WTC11 (cell line): Measurements from ENCODE around the gene AQP10. TPM values are rescaled to one million over a fixed set of nuclear protein-coding genes. Genes with fewer than 3 reads are reported as not detected.

Experiments
- ATAC-seq: fragments of 200-7000 bp; cut with Tn5 transposase; 2 replicates; pipeline ENCODE4 v1.10.0; 2021; ENCODE audit warnings: mild to moderate bottlenecking, moderate library complexity
- CTCF ChIA-PET: fragments of 300-600 bp; sonication (Branson Sonifier 250); formaldehyde crosslinking; loops from one replicate; lab custom pipeline; 2021; ENCODE audit warnings: antibody characterized with exemption; lab: Charles Lee
- POLR2A ChIA-PET: fragments of 350-600 bp; sonication (Branson Sonifier 250); formaldehyde crosslinking; loops from one replicate; lab custom pipeline; 2021; ENCODE audit warnings: antibody characterized with exemption; lab: Charles Lee
- DNase-seq: peaks from one replicate; pipeline ENCODE4 v3.0.0; 2021; ENCODE audit warnings: low spot score
- H3K27ac Mint-ChIP-seq: 2 replicates; pipeline ENCODE4 v1.8.0; 2021; ENCODE audit warnings: mixed read lengths
- H3K27me3 Mint-ChIP-seq: 2 replicates; pipeline ENCODE4 v1.8.0; 2021; ENCODE audit warnings: low read depth, mild to moderate bottlenecking, moderate library complexity, mixed read lengths
- H3K36me3 Mint-ChIP-seq: 2 replicates; pipeline ENCODE4 v1.8.0; 2021; ENCODE audit warnings: mixed read lengths
- H3K4me1 Mint-ChIP-seq: 2 replicates; pipeline ENCODE4 v1.8.0; 2022; ENCODE audit warnings: mixed read lengths
- H3K4me3 Mint-ChIP-seq: 2 replicates; pipeline ENCODE4 v1.8.0; 2021; ENCODE audit warnings: mild to moderate bottlenecking, moderate library complexity, mixed read lengths
- H3K9me3 Mint-ChIP-seq: 2 replicates; pipeline ENCODE4 v1.8.0; 2021; ENCODE audit warnings: mixed read lengths
- ETV6 ChIP-seq: sonication (generic); formaldehyde crosslinking; IDR thresholded peaks from 2 replicates; pipeline ENCODE4 v1.8.1; 2022; ENCODE audit warnings: mild to moderate bottlenecking, missing genetic modification reagents
- FOXP1 ChIP-seq: sonication (generic); formaldehyde crosslinking; IDR thresholded peaks from 2 replicates; pipeline ENCODE4 v1.8.0; 2022; ENCODE audit warnings: missing genetic modification reagents, mild to moderate bottlenecking, moderate library complexity, borderline replicate concordance
- KAT7 ChIP-seq: sonication (generic); formaldehyde crosslinking; IDR thresholded peaks from 2 replicates; pipeline ENCODE4 v1.8.1; 2023; ENCODE audit warnings: missing genetic modification reagents, mild to moderate bottlenecking, borderline replicate concordance
- NFE2L1 ChIP-seq: sonication (generic); formaldehyde crosslinking; IDR thresholded peaks from 2 replicates; pipeline ENCODE4 v1.8.1; 2023; ENCODE audit warnings: missing genetic modification reagents
- OVOL2 ChIP-seq: fragments of 250-450 bp; sonication (Bioruptor Pico); IDR thresholded peaks from 2 replicates; pipeline ENCODE4 v1.9.0; 2021; ENCODE audit warnings: mild to moderate bottlenecking, borderline replicate concordance
- SOX15 ChIP-seq: fragments of 250-450 bp; sonication (Bioruptor Pico); IDR thresholded peaks from 2 replicates; pipeline ENCODE4 v1.9.0; 2021; ENCODE audit warnings: mild to moderate bottlenecking
- SP1 ChIP-seq: sonication (generic); formaldehyde crosslinking; conservative IDR thresholded peaks from 2 replicates; pipeline ENCODE4 v1.8.1; 2022; ENCODE audit warnings: missing genetic modification reagents
- TCF7 ChIP-seq: sonication (generic); formaldehyde crosslinking; IDR thresholded peaks from 2 replicates; pipeline ENCODE4 v1.8.0; 2022; ENCODE audit warnings: mild to moderate bottlenecking, low read depth, missing genetic modification reagents, moderate library complexity
- ZBTB21 ChIP-seq: sonication (generic); formaldehyde crosslinking; IDR thresholded peaks from 2 replicates; pipeline ENCODE4 v1.8.1; 2023; ENCODE audit warnings: mild to moderate bottlenecking, missing genetic modification reagents, borderline replicate concordance
- ZNF121 ChIP-seq: sonication (generic); formaldehyde crosslinking; IDR thresholded peaks from 2 replicates; pipeline ENCODE4 v1.8.0; 2023; ENCODE audit warnings: missing genetic modification reagents
- total RNA-seq: library from RNA; stranded (reverse); gene quantifications from 3 replicates; pipeline ENCODE4 v1.2.3, GENCODE V29; 2021
- TF ChIP-seq, protein P1 (sequence below): sonication (generic); formaldehyde crosslinking; IDR thresholded peaks from 2 replicates; pipeline ENCODE4 v1.8.0; 2022; ENCODE audit warnings: missing genetic modification reagents
- TF ChIP-seq, protein P2 (sequence below): fragments of 250-450 bp; sonication (Bioruptor Pico); conservative IDR thresholded peaks from 2 replicates; pipeline ENCODE4 v1.9.0; 2021; ENCODE audit warnings: mild to moderate bottlenecking
- TF ChIP-seq, protein P3 (sequence below): fragments of 250-450 bp; sonication (Bioruptor Pico); IDR thresholded peaks from 2 replicates; pipeline ENCODE4 v1.8.0; 2021; ENCODE audit warnings: mild to moderate bottlenecking

AQP10 gene
- total RNA-seq, 1 experiment from 2014 or later: not detected

DNA sequence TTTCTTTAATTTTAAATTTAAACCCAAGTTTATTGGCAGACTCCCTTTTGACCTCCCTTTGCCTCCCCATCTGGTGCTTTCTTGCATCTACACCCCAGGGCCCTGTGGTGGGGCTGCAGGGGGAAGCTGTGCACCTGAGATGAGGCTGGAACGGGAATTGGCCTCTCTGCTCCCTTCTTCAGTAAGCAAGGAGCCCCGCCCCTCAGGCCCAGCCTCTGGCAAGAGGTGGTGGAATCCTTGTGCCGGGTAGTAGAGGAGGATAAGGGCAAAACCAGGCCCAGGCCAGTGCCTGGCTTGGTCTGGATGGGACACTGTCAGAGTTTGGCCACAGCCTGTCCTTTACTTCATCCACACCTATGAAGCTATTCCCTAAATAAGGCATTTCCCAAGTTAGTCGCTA is 29.5 kb downstream of the AQP10 start:
- CTCF ChIA-PET: interaction anchor here (0.8 to 3.6 kb wide), 4 partner anchors 15 to 196 kb away, joined by 3 to 29 read pairs (median 10); no protein-coding TSS in a partner anchor
- POLR2A ChIA-PET: no interaction called here
- Mint-ChIP-seq H3K4me3 (no peak overlapping the region), H3K9me3 (no peaks in the 10 kb centered on the region), H3K27me3 (peaks cover 22% of the 10 kb centered on the region), H3K36me3 (peaks cover 34% of the 10 kb centered on the region), H3K4me1 (peaks cover 13% of the 10 kb centered on the region), H3K27ac (no peak overlapping the region)
- TF ChIP-seq, protein P1, sequence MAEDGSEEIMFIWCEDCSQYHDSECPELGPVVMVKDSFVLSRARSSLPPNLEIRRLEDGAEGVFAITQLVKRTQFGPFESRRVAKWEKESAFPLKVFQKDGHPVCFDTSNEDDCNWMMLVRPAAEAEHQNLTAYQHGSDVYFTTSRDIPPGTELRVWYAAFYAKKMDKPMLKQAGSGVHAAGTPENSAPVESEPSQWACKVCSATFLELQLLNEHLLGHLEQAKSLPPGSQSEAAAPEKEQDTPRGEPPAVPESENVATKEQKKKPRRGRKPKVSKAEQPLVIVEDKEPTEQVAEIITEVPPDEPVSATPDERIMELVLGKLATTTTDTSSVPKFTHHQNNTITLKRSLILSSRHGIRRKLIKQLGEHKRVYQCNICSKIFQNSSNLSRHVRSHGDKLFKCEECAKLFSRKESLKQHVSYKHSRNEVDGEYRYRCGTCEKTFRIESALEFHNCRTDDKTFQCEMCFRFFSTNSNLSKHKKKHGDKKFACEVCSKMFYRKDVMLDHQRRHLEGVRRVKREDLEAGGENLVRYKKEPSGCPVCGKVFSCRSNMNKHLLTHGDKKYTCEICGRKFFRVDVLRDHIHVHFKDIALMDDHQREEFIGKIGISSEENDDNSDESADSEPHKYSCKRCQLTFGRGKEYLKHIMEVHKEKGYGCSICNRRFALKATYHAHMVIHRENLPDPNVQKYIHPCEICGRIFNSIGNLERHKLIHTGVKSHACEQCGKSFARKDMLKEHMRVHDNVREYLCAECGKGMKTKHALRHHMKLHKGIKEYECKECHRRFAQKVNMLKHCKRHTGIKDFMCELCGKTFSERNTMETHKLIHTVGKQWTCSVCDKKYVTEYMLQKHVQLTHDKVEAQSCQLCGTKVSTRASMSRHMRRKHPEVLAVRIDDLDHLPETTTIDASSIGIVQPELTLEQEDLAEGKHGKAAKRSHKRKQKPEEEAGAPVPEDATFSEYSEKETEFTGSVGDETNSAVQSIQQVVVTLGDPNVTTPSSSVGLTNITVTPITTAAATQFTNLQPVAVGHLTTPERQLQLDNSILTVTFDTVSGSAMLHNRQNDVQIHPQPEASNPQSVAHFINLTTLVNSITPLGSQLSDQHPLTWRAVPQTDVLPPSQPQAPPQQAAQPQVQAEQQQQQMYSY (CRISPR knock-in tag): peak; percentile 70
- TF ChIP-seq TCF7 (CRISPR knock-in tag) (no peak), FOXP1 (CRISPR knock-in tag) (no peak)
- ATAC-seq (no peak), DNase-seq (peak; percentile 46)

DNA sequence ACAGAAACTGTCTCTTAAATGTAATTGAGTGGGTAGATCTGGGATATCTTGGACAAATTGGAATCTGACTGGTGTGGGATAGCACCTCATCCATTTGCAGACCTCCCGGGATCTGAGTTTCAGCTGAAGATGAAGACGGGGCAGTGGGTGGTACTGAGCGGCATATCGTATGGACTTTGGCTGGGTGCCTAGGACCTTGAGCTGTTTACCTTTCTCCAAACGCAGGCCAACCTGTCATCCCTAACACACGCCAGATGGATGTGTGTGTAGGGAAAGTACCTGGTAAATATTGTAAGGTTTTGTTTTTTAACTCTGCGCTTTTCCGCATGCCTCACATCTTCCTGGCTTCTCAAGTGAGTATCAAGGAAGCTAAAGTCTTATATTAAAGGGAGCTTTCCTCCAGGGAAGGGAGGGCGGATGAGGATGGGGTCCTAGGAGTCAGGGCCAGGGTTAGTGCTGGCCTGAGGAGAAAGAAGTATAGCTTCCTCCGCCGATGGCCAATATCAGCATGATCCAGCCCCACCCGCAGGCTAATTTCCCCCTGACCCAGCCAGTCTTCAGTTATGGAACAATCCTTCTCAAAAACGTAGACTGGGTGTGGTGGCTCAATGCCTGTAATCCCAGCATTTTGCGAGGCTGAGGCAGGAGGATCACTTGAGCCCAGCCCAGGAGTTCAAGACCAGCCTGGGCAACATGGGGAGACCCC is 30.6 kb downstream of the AQP10 start:
- Mint-ChIP-seq H3K27me3 (peaks cover 22% of the 10 kb centered on the region), H3K27ac (no peak overlapping the region), H3K4me3 (peak overlapping the region; percentile 24; the same call in 1 of the 2 replicates), H3K36me3 (peaks cover 25% of the 10 kb centered on the region), H3K4me1 (peaks cover 13% of the 10 kb centered on the region), H3K9me3 (no peaks in the 10 kb centered on the region)
- CTCF ChIA-PET: interaction anchor here (0.6 to 3.9 kb wide), 5 partner anchors 17 to 195 kb away, joined by 4 to 19 read pairs (median 10); partner anchors contain the start of gene ATP8B2
- POLR2A ChIA-PET: no interaction called here
- no peak for DNase-seq
- ATAC-seq: no peak
- TF ChIP-seq OVOL2 (CRISPR knock-in tag) (no peak), NFE2L1 (CRISPR knock-in tag) (no peak), ETV6 (CRISPR knock-in tag) (no peak), ZBTB21 (no peak), KAT7 (CRISPR knock-in tag) (no peak)

DNA sequence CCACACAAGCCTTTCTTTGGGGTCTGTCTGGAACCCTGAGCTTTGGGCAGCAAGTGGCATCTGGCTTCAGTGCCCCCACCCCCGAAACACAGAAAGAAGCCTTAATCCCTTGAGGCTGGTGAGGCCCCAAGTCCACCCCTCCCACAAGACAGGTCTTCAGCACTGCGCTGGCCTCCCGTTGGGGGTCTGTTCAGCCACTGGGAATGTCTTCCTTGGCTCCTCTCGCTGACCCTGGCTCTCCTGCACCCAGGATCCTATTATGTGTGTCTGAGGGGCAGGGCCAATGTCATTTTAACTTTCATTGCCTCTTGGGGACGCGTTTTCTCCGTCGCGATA is 31.3 kb downstream of the AQP10 start:
- CTCF ChIA-PET: interaction anchor here (0.5 to 3.9 kb wide), 7 partner anchors 17 to 239 kb away, joined by 3 to 19 read pairs (median 10); partner anchors contain the start of gene ATP8B2
- Mint-ChIP-seq H3K9me3 (no peaks in the 10 kb centered on the region), H3K4me3 (peak overlapping the region; percentile 87), H3K36me3 (peaks cover 21% of the 10 kb centered on the region), H3K27me3 (peaks cover 22% of the 10 kb centered on the region), H3K4me1 (peaks cover 13% of the 10 kb centered on the region), H3K27ac (no peak overlapping the region)
- ATAC-seq (peak; percentile 12), DNase-seq (no peak)
- POLR2A ChIA-PET: no interaction called here
- TF ChIP-seq, protein P2, sequence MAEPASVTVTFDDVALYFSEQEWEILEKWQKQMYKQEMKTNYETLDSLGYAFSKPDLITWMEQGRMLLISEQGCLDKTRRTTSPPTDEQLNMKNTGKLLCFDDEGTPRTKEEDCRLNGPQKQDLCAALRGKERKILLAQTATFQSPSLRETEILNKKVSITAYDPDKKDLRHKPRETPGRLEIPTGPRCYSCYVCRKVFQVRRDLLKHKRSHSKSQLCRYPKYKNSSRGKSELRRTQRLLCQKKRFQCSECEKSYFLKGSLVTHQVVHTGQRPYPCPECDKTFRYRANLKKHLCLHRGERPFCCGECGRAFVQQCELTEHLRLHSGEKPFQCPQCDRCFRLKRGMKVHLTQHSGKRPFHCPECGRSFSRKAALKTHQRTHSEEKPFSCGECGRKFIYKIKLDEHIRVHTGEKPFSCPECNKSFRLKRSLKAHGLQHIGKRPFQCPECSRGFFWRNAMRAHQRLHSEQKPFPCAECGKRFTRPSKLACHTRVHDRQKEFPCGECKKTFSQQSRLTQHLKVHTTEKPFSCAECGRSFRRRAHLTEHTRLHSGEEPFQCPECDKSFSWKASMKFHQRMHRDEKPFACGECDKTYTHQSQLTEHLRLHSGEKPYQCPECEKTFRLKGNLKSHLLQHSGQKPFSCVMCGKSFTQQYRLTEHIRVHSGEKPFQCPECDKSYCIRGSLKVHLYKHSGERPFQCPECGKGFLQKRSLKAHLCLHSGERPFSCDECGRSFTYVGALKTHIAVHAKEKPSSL (CRISPR knock-in tag): no peak
- no peak for TF ChIP-seq SOX15

DNA sequence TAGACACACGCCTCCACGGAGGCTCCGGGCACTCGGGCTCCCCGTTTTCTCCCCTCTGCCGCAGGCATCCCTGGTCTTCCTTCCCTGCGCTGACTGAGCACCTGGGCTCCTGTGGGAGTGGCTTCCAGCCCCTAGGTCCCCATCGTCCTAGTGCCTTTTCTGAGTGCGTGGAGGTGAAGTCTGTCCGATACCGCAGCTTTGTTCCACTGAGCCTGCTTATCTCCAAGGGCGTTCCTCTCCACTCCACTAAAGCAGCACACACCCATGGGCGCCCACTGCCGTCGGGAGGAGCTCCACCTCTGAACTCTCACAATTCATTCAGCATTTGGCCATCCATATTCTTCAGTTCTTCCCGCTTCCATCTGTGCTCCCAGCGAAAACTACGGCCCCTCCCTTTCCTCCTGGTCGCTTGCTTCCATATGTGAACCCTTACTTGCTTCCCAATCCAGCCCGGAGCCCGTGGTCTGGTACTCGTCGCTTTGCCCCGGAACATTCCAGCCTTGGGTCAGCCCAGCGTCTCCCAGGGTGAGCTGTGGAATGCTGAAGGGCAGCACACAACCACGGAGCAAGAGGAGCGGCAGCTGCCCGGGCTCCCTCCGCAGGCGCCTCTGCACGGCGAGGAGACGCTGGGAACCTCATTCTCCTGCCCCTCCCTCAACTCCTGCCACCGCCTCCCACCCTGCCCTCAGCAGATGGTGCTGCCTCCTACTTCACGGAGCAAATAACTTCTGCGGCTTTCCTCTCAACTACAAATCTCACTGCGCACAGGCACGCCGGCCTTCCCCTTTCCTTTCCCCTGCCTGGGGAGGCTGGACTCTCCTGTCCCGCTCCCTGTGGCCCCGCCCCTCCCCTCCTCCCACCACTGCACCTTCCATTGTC is 31.9 kb downstream of the AQP10 start:
- peak; percentile 69 for ATAC-seq
- peaks cover 18% of the 10 kb centered on the region for H3K36me3 Mint-ChIP-seq
- TF ChIP-seq SP1 (CRISPR knock-in tag) (0 out of 2 replicates have a peak, but pooled peaks have one; percentile 39), ZNF121 (CRISPR knock-in tag) (peak; percentile 92), ETV6 (CRISPR knock-in tag) (0 out of 2 replicates have a peak, but pooled peaks have one; percentile 26)
- TF ChIP-seq, protein P3, sequence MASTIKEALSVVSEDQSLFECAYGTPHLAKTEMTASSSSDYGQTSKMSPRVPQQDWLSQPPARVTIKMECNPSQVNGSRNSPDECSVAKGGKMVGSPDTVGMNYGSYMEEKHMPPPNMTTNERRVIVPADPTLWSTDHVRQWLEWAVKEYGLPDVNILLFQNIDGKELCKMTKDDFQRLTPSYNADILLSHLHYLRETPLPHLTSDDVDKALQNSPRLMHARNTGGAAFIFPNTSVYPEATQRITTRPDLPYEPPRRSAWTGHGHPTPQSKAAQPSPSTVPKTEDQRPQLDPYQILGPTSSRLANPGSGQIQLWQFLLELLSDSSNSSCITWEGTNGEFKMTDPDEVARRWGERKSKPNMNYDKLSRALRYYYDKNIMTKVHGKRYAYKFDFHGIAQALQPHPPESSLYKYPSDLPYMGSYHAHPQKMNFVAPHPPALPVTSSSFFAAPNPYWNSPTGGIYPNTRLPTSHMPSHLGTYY (CRISPR knock-in tag): no peak
- TF ChIP-seq, protein P2 (CRISPR knock-in tag): no peak
- TF ChIP-seq, all 79 proteins: peak for 3
- ChIA-PET CTCF (interaction anchor here (0.5 to 3.9 kb wide), 9 partner anchors 9 to 239 kb away, joined by 3 to 19 read pairs (median 4); partner anchors contain the start of gene ATP8B2), POLR2A (interaction anchor here (1.6 kb wide), 1 partner anchor 24 kb away, joined by 3 read pairs; no protein-coding TSS in a partner anchor)
- DNase-seq: peak; percentile 73
- Mint-ChIP-seq H3K27ac (no peak overlapping the region; the same call in none of the 2 replicates), H3K9me3 (no peaks in the 10 kb centered on the region), H3K4me1 (peaks cover 13% of the 10 kb centered on the region), H3K27me3 (peaks cover 22% of the 10 kb centered on the region), H3K4me3 (peak overlapping the region; percentile 87)
